Measurements from ENCODE around the gene NRN1.

Gene NRN1

GRCh38 chr6:6039946-6040509 lies 33.3 kb upstream of the NRN1 start:
- Histone ChIP-seq H3K79me2 (ENCODE audit: insufficient read depth, low read length) (no peaks in the 10 kb centered on the region), H3K9me2 (ENCODE audit: low read depth, low read length) (no peaks in the 10 kb centered on the region), H3K9me3 (ENCODE audit: low read length) (no peaks in the 10 kb centered on the region), H3K27ac (ENCODE audit: low read depth, low read length, poor library complexity, severe bottlenecking) (no peak overlapping the region), H2AFZ (ENCODE audit: low read length) (no peak overlapping the region), H3K4me3 (ENCODE audit: low read depth, low read length, poor library complexity, severe bottlenecking) (no peak overlapping the region), H3K36me3 (ENCODE audit: insufficient read depth, low read length) (no peaks in the 10 kb centered on the region), H3F3A (ENCODE audit: insufficient read depth, low read length) (no peaks in the 10 kb centered on the region), H3K4me2 (ENCODE audit: low read length) (no peak overlapping the region; the same call in 1 of the 2 replicates), H3K9ac (ENCODE audit: low read length) (no peak overlapping the region), H3K4me1 (ENCODE audit: insufficient read depth, low read length, severe bottlenecking) (peaks cover 11% of the 10 kb centered on the region), H4K20me1 (ENCODE audit: insufficient read depth, low read length) (no peaks in the 10 kb centered on the region), H3K27me3 (ENCODE audit: insufficient read depth, low read length) (no peaks in the 10 kb centered on the region; the same call in 1 of the 2 replicates)
- TF ChIP-seq CTCF (IDR thresholded peaks at IDR 0.05; ENCODE audit: low read length) = no peak
- no peak for TF ChIP-seq EZH2 (IDR thresholded peaks at IDR 0.05; ENCODE audit: borderline replicate concordance, low read length)

- no peak overlapping the region for H3K9ac ChIP-seq (ENCODE audit: low read length)
- no peak overlapping the region for H3K4me2 ChIP-seq (ENCODE audit: low read length)
- H3K36me3 ChIP-seq (ENCODE audit: insufficient read depth, low read length) = no peaks in the 10 kb centered on the region
- no peaks in the 10 kb centered on the region for H3K79me2 ChIP-seq (ENCODE audit: insufficient read depth, low read length)
- H3K4me1 ChIP-seq (ENCODE audit: insufficient read depth, low read length, severe bottlenecking) = peaks cover 11% of the 10 kb centered on the region
- no peak overlapping the region for H3K27ac ChIP-seq (ENCODE audit: low read depth, low read length, poor library complexity, severe bottlenecking)
- no peaks in the 10 kb centered on the region for H3F3A ChIP-seq (ENCODE audit: insufficient read depth, low read length)
- no peaks in the 10 kb centered on the region for H3K9me3 ChIP-seq (ENCODE audit: low read length)
- TF ChIP-seq CTCF (IDR thresholded peaks at IDR 0.05; ENCODE audit: low read length) (no peak), EZH2 (IDR thresholded peaks at IDR 0.05; ENCODE audit: borderline replicate concordance, low read length) (no peak)
- no peaks in the 10 kb centered on the region for H4K20me1 ChIP-seq (ENCODE audit: insufficient read depth, low read length)
- H3K9me2 ChIP-seq (ENCODE audit: low read depth, low read length) = no peaks in the 10 kb centered on the region
- no peak overlapping the region for H3K4me3 ChIP-seq (ENCODE audit: low read depth, low read length, poor library complexity, severe bottlenecking)
- H3K27me3 ChIP-seq (ENCODE audit: insufficient read depth, low read length) = no peaks in the 10 kb centered on the region
- no peak overlapping the region for H2AFZ ChIP-seq (ENCODE audit: low read length)
These were observed 30.5 kb upstream of the NRN1 start for GRCh38 chr6:6037179-6037578.

- no peak overlapping the region for H2AFZ ChIP-seq (ENCODE audit: low read length)
- no peaks in the 10 kb centered on the region for H4K20me1 ChIP-seq (ENCODE audit: insufficient read depth, low read length)
- no peak overlapping the region for H3K4me3 ChIP-seq (ENCODE audit: low read depth, low read length, poor library complexity, severe bottlenecking)
- TF ChIP-seq CTCF (IDR thresholded peaks at IDR 0.05; ENCODE audit: low read length) (no peak), EZH2 (IDR thresholded peaks at IDR 0.05; ENCODE audit: borderline replicate concordance, low read length) (no peak)
- no peaks in the 10 kb centered on the region for H3F3A ChIP-seq (ENCODE audit: insufficient read depth, low read length)
- H3K27me3 ChIP-seq (ENCODE audit: insufficient read depth, low read length) = no peaks in the 10 kb centered on the region
- H3K9me3 ChIP-seq (ENCODE audit: low read length) = no peaks in the 10 kb centered on the region
- H3K4me1 ChIP-seq (ENCODE audit: insufficient read depth, low read length, severe bottlenecking) = no peaks in the 10 kb centered on the region
- H3K4me2 ChIP-seq (ENCODE audit: low read length) = no peak overlapping the region
- H3K79me2 ChIP-seq (ENCODE audit: insufficient read depth, low read length) = no peaks in the 10 kb centered on the region
- H3K9me2 ChIP-seq (ENCODE audit: low read depth, low read length) = no peaks in the 10 kb centered on the region
- H3K27ac ChIP-seq (ENCODE audit: low read depth, low read length, poor library complexity, severe bottlenecking) = no peak overlapping the region
- H3K36me3 ChIP-seq (ENCODE audit: insufficient read depth, low read length) = no peaks in the 10 kb centered on the region
- H3K9ac ChIP-seq (ENCODE audit: low read length) = no peak overlapping the region
These were observed 27.1 kb upstream of the NRN1 start for GRCh38 chr6:6033858-6034257.
